NCI-H2029 (cell line): Measurements from ENCODE around the gene DAB2.
"Not testable (repeated sequence)": the region's sequence is repeated elsewhere in the genome, so short reads cannot be mapped to it uniquely, and the experiment has no call there.

Experiments
- DNase-seq: peaks from one replicate; lab custom pipeline; 2025; lab: John Stamatoyannopoulos, UW

Gene DAB2

GRCh38 chr5:39340506-39340905 is 84.3 kb downstream of the DAB2 start:
- DNase-seq = no peak

DNA sequence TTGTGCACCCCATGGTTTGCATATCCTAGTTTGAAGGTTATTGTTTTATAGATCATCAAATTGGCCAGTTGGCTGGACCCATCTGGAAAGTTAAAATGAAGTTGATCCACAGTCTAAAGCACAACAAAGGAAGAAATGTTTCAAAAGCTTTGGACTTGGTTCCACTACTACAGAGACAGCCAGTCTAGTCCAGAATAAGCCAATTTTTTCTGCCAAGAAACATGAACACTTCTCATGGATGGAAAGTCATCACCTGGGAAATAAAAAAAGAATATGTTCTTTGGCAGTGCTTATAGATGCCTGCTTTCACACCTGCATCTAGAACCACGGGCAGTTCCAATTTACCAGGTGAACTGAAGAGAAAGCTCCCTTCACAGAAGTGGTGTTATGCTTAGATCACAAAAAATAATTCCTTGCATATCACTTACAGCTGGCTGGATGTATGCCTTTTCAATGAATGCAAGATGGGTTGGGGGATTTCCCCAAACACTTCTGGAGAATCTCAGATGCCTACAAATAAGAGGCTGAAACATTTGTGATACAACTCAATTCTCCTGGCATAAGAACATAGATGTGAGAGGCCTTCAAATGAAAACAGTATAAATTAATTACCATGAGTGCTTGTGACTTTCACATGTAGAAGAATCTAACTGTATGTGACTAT is 87.4 kb downstream of the DAB2 start:
- DNase-seq = no peak

DNA sequence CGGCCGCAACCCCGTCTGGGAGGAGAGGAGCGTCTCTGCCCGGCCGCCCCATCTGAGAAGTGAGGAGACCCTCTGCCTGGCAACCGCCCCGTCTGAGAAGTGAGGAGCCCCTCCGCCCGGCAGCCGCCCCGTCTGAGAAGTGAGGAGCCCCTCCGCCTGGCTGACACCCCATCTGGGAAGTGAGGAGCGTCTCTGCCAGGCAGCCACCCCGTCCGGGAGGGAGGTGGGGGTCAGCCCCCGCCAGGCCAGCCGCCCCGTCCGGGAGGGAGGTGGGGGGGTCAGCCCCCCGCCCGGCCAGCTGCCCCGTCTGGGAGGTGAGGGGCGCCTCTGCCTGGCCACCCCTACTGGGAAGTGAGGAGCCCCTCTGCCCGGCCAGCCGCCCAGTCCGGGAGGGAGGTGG is 90.5 kb downstream of the DAB2 start:
- not testable (repeated sequence) for DNase-seq

GRCh38 chr5:39333104-39333503 is 91.7 kb downstream of the DAB2 start:
- no peak for DNase-seq

DNA sequence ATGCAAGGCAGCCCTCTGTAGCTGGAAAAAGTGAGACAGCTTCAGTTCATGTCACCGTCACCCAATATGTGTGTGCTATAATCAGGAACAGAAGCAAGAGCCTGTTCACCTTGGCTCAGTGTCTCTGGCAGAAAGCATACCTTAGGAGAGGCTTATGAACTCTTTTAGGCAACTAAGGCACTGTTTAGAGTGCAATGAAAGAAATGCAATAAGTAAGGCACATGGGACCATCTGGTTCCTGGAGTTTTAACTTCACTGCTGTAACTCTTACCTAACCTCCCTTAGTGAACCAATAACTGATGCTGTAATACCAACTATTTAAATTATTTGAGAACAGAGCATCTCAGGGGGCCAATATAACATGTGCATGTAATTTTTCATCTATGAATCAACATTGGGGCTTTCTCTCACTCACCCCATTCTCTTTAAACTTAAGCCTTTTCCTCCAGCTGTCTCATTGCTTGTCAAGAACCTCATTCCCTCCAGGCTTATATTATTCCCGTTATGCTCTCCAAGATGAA is 92.9 kb downstream of the DAB2 start:
- DNase-seq = no peak

- no peak for DNase-seq
Observed at GRCh38 chr5:39328731-39329130, 96.0 kb downstream of the DAB2 start.

GRCh38 chr5:39323542-39323941 is 101.2 kb downstream of the DAB2 start:
- no peak for DNase-seq
